Naive thymus-derived CD4-positive, alpha-beta T cell (primary cell): Measurements from ENCODE around the gene MADD. TPM values are rescaled to one million over a fixed set of nuclear protein-coding genes. Genes with fewer than 3 reads are reported as not detected.

Experiments
- ATAC-seq: fragments of 150-1000 bp; cut with Tn5 transposase; 2 replicates; pipeline ENCODE4 v1.10.0; 2021; ENCODE audit warnings: mild to moderate bottlenecking, moderate library complexity
- CTCF ChIA-PET: fragments of 350-600 bp; sonication (Branson Sonifier 250); formaldehyde crosslinking; loops from one replicate; lab custom pipeline; 2021; ENCODE audit warnings: antibody characterized with exemption; lab: Charles Lee
- POLR2A ChIA-PET: fragments of 350-600 bp; sonication (Branson Sonifier 250); formaldehyde crosslinking; loops from one replicate; lab custom pipeline; 2021; ENCODE audit warnings: antibody characterized with exemption, inconsistent platforms; lab: Charles Lee
- DNase-seq, 9 donors: peaks; one replicate each; pipeline versions ENCODE4 v3.0.0 to v3.0.0-alpha.2; 2020 to 2022; ENCODE audit warnings: mixed read lengths in 1 of 9
- H3K27ac ChIP-seq: one replicate; pipeline ENCODE4 v1.7.0; 2013; ENCODE audit warnings: mild to moderate bottlenecking, low read depth, low read length, moderate library complexity
- H3K27me3 ChIP-seq, 2 donors: one replicate each; pipeline ENCODE4 v1.7.0; 2013; ENCODE audit warnings: low read length in 2 of 2, mild to moderate bottlenecking in 2 of 2, moderate library complexity in 2 of 2; ENCODE audit not compliant: control insufficient read depth in 2 of 2, insufficient read depth in 2 of 2
- H3K36me3 ChIP-seq, 3 experiments: 1 replicate in 2 of 3; 2 replicates in 1 of 3; pipeline ENCODE4 v1.7.0; 2013; ENCODE audit warnings: low read length in 3 of 3, mild to moderate bottlenecking in 3 of 3, moderate library complexity in 1 of 3; ENCODE audit not compliant: insufficient read depth in 3 of 3, control insufficient read depth in 2 of 3
- H3K4me1 ChIP-seq, 2 donors: one replicate each; pipeline ENCODE4 v1.7.0; 2013; ENCODE audit warnings: low read length in 2 of 2, mild to moderate bottlenecking in 2 of 2, moderate library complexity in 1 of 2; ENCODE audit not compliant: control insufficient read depth in 2 of 2, insufficient read depth in 2 of 2
- H3K4me3 ChIP-seq: 2 replicates; pipeline ENCODE4 v1.7.0; 2013; ENCODE audit warnings: mild to moderate bottlenecking, low read length
- H3K9me3 ChIP-seq, 3 experiments: 1 replicate in 2 of 3; 2 replicates in 1 of 3; pipeline ENCODE4 v1.7.0; 2013; ENCODE audit warnings: low read length in 3 of 3; ENCODE audit not compliant: control insufficient read depth in 2 of 3
- H3K27ac Mint-ChIP-seq, 9 donors: one replicate each; pipeline ENCODE4 v1.8.0; 2020 to 2022; ENCODE audit warnings: mixed read lengths in 9 of 9, mild to moderate bottlenecking in 8 of 9, moderate library complexity in 5 of 9, inconsistent platforms in 2 of 9
- H3K27me3 Mint-ChIP-seq, 5 donors: one replicate each; pipeline ENCODE4 v1.8.0; 2021 to 2022; ENCODE audit warnings: mixed read lengths in 5 of 5, mild to moderate bottlenecking in 1 of 5
- H3K36me3 Mint-ChIP-seq, 5 donors: one replicate each; pipeline ENCODE4 v1.8.0; 2020 to 2022; ENCODE audit warnings: mixed read lengths in 5 of 5, mild to moderate bottlenecking in 3 of 5, inconsistent platforms in 1 of 5
- H3K4me1 Mint-ChIP-seq, 7 donors: one replicate each; pipeline ENCODE4 v1.8.0; 2020 to 2022; ENCODE audit warnings: mixed read lengths in 7 of 7, mild to moderate bottlenecking in 3 of 7, inconsistent platforms in 1 of 7
- H3K4me3 Mint-ChIP-seq, 10 donors: one replicate each; pipeline ENCODE4 v1.8.0; 2020 to 2022; ENCODE audit warnings: mild to moderate bottlenecking in 10 of 10, mixed read lengths in 10 of 10, moderate library complexity in 6 of 10, inconsistent platforms in 2 of 10
- H3K9me3 Mint-ChIP-seq, 11 donors: one replicate each; pipeline ENCODE4 v1.8.0; 2020 to 2022; ENCODE audit warnings: mixed read lengths in 11 of 11, mild to moderate bottlenecking in 4 of 11, inconsistent platforms in 1 of 11, moderate library complexity in 1 of 11
- intact Hi-C, 2 donors: fragments of 100-400 bp; cut with micrococcal nuclease; formaldehyde crosslinking; loops; one replicate each; pipeline ENCODE4 v1.15.1; 2023
- polyA plus RNA-seq, 2 donors: library from polyadenylated mRNA; unstranded; fragments of 300-500 nt; fragmentation: Illumina TruSeq; gene quantifications; one replicate each; pipeline ENCODE4 v1.2.3, GENCODE V29; 2021
- total RNA-seq, 6 experiments: library from RNA in 5 of 6; stranded (reverse) in 5 of 6; gene quantifications; 1 replicate in 5 of 6; 2 replicates in 1 of 6; pipeline ENCODE4 v1.2.3 and lab custom pipeline; 2021 to 2026

MADD gene
- total and polyA plus RNA-seq, 7 experiments from 2014 or later: 18.7 to 150 (median 117) TPM

DNA sequence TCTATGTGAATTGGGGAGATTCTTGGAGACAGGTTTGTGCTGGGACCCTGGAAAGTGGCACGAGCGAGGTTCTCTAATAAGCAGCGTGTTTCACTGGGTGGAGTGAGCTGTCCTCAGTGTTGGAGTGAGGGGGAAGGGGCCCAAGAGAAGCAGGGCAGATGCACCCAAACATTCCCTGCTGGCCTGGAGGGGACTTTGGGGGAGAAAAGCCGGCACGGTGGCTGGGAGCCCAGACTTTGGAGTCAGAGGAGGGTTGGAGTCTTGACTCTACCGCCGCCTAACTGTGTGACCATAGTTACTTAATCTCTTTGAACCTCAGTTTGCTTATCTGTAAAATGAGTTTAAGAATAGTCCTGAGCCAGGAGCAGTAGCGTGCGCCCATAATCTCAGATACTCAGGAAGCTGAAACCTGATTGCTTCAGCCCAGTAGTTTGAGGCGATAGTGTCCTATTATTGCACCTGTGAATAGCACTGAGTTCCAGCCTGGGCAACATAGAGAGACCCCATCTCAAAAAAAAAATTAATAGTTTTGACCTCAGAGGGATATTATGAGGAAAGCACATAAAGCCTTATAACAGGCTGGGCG is 11.5 kb upstream of the MADD start:
- H3K4me3 ChIP-seq: no peak overlapping the region
- ChIA-PET CTCF (interaction anchor here (1.0 to 2.0 kb wide), 5 partner anchors 10 to 80 kb away, joined by 3 to 15 read pairs (median 10); partner anchors contain the start of genes ACP2 and DDB2), POLR2A (interaction anchor here (0.6 to 2.8 kb wide), 7 partner anchors 10 to 146 kb away, joined by 3 to 20 read pairs (median 9); partner anchors contain the start of genes ACP2 and DDB2)
- Mint-ChIP-seq H3K27me3 (no peaks in the 10 kb centered on the region), H3K9me3 (no peaks in the 10 kb centered on the region), H3K27ac (peak overlapping the region in 2 of 9 donors; percentile 15 to 19), H3K4me3 (no peak overlapping the region), H3K4me1 (peaks cover 11 to 22% (median 18%) of the 10 kb centered on the region in 7 donors), H3K36me3 (no peaks in the 10 kb centered on the region)
- intact Hi-C loops: no loop called here
- ATAC-seq: no peak
- peaks cover 0 to 11% of the 10 kb centered on the region in 2 donors for H3K4me1 ChIP-seq
- no peak overlapping the region for H3K27ac ChIP-seq
- H3K36me3 ChIP-seq: no peaks in the 10 kb centered on the region
- H3K9me3 ChIP-seq: no peaks in the 10 kb centered on the region
- DNase-seq: no peak
- no peaks in the 10 kb centered on the region for H3K27me3 ChIP-seq

DNA sequence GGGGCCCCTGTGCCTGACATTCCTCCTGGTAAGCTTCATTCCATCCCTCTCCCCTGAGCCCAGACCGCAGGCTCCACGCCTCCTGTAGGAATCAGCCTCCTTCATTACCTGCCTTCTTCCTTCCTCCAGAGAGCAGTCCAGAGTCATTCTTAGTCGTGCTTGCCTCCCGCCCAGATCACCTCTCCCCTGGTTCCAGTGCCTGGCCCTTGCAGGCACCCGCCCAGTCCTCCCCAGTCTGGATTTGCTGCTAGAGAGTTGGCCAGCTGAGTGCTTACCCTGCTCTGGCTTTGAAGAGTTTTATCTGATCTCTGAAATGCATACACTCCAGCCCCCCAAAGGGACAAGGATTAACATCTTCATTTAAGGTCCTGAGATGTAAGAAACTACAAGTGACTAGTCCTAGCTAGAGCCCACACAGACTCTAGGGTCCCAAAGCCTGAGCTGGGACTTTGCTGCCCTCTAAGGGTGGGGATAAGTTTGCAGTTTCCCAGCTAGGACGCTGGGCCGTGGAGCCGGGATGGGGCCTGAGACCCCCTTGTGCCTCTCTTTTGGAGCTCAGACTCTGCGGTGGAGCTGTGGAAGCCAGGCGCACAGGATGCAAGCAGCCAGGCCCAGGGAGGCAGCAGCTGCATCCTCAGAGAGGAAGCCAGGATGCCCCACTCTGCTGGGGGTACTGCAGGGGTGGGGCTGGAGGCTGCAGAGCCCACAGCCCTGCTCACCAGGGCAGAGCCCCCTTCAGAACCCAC is 10.5 kb upstream of the MADD start:
- peaks cover 0 to 11% of the 10 kb centered on the region in 2 donors for H3K4me1 ChIP-seq
- H3K4me3 ChIP-seq: no peak overlapping the region
- H3K9me3 ChIP-seq: no peaks in the 10 kb centered on the region
- Mint-ChIP-seq H3K4me1 (peaks cover 11 to 28% (median 18%) of the 10 kb centered on the region in 7 donors), H3K27ac (peak overlapping the region in 1 of 9 donors; percentile 76), H3K36me3 (no peaks in the 10 kb centered on the region), H3K27me3 (no peaks in the 10 kb centered on the region), H3K4me3 (no peak overlapping the region), H3K9me3 (no peaks in the 10 kb centered on the region)
- no peak overlapping the region for H3K27ac ChIP-seq
- DNase-seq: peak in 5 of 9 donors; percentile 23 to 42 (median 29)
- intact Hi-C loops: loop anchor here (1.0 kb wide), 3 partner anchors 10 to 82 kb away; partner anchors contain the start of gene ACP2 (in 1 of the 2)
- peak; percentile 80 for ATAC-seq
- CTCF ChIA-PET: interaction anchor here (0.6 to 2.0 kb wide), 11 partner anchors 9 to 804 kb away, joined by 3 to 15 read pairs (median 4); partner anchors contain the start of genes ACP2 and DDB2
- H3K27me3 ChIP-seq: no peaks in the 10 kb centered on the region
- POLR2A ChIA-PET: interaction anchor here (0.6 to 2.8 kb wide), 9 partner anchors 9 to 506 kb away, joined by 3 to 20 read pairs (median 9); partner anchors contain the start of genes ACP2 and DDB2
- H3K36me3 ChIP-seq: no peaks in the 10 kb centered on the region

GRCh38 chr11:47260366-47260765 is 9.6 kb upstream of the MADD start:
- H3K9me3 Mint-ChIP-seq: no peaks in the 10 kb centered on the region
- DNase-seq (no peak), ATAC-seq (no peak)
- POLR2A ChIA-PET: interaction anchor here (1.6 to 2.8 kb wide), 3 partner anchors 8 to 13 kb away, joined by 9 to 20 read pairs (median 18); partner anchors contain the start of gene ACP2
- CTCF ChIA-PET: interaction anchor here (1.5 to 2.0 kb wide), 5 partner anchors 11 to 82 kb away, joined by 3 to 15 read pairs (median 10); partner anchors contain the start of genes ACP2 and DDB2
- Histone ChIP-seq H3K27ac (no peak overlapping the region), H3K4me1 (peaks cover 0 to 11% of the 10 kb centered on the region in 2 donors), H3K9me3 (no peaks in the 10 kb centered on the region), H3K36me3 (no peaks in the 10 kb centered on the region), H3K27me3 (no peaks in the 10 kb centered on the region), H3K4me3 (no peak overlapping the region)
- peak overlapping the region in 1 of 9 donors; percentile 65 for H3K27ac Mint-ChIP-seq
- peaks cover 9 to 26% (median 16%) of the 10 kb centered on the region in 7 donors for H3K4me1 Mint-ChIP-seq
- intact Hi-C loops: no loop called here
- no peak overlapping the region for H3K4me3 Mint-ChIP-seq
- H3K27me3 Mint-ChIP-seq: no peaks in the 10 kb centered on the region
- H3K36me3 Mint-ChIP-seq: peaks cover 0 to 3% (median 0%) of the 10 kb centered on the region in 5 donors

DNA sequence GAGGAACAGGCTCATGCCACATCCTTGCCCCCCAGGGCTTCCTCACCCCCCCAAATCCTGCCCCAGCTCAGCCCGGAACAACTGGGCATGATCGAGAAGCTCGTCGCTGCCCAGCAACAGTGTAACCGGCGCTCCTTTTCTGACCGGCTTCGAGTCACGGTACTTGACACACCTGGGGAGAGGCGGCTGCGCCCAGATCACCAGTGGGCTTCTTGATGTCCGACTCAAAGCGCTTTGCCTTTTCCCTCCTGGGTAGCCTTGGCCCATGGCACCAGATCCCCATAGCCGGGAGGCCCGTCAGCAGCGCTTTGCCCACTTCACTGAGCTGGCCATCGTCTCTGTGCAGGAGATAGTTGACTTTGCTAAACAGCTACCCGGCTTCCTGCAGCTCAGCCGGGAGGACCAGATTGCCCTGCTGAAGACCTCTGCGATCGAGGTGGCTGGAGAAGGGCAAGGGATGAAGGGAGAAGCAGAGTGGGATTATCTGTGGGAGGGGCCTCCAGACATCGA is 8.6 kb upstream of the MADD start:
- CTCF ChIA-PET: interaction anchor here (0.6 kb wide), 1 partner anchor 29 kb away, joined by 4 read pairs; no protein-coding TSS in a partner anchor
- Mint-ChIP-seq H3K4me3 (no peak overlapping the region), H3K4me1 (peaks cover 12 to 32% (median 18%) of the 10 kb centered on the region in 7 donors), H3K36me3 (peaks cover 0 to 4% (median 0%) of the 10 kb centered on the region in 5 donors), H3K27ac (no peak overlapping the region), H3K9me3 (no peaks in the 10 kb centered on the region), H3K27me3 (no peaks in the 10 kb centered on the region)
- Histone ChIP-seq H3K4me1 (peaks cover 0 to 15% of the 10 kb centered on the region in 2 donors), H3K36me3 (no peaks in the 10 kb centered on the region), H3K27me3 (no peaks in the 10 kb centered on the region), H3K4me3 (no peak overlapping the region), H3K27ac (no peak overlapping the region), H3K9me3 (no peaks in the 10 kb centered on the region)
- DNase-seq: no peak
- ATAC-seq: no peak
- intact Hi-C loops: no loop called here
- POLR2A ChIA-PET: interaction anchor here (0.7 kb wide), 1 partner anchor 12 kb away, joined by 3 read pairs; no protein-coding TSS in a partner anchor

DNA sequence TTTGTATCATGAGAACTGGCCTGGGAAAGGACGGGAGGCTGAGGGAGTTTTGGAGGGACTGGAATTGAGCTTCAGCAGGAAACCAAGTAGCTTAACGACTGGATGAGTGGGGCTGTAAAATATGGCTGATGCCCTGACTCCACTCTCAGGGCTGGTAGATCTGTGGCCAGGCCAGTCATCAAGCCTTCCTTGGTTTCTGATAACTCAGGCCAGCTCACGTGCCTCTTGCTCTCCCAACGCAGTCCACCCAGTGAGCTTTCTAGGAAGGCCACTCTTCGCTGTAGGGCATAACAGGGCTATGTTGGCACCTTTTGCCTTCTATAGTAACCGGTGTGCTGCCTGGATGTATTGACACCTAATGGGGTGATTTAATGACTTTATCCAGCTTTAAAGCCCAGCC is 5.8 kb upstream of the MADD start:
- H3K27me3 Mint-ChIP-seq: no peaks in the 10 kb centered on the region
- POLR2A ChIA-PET: interaction anchor here (0.8 to 6.8 kb wide), 5 partner anchors 9 to 49 kb away, joined by 3 to 48 read pairs (median 4); partner anchors contain the start of genes ACP2 and DDB2
- peak overlapping the region in 4 of 9 donors; percentile 28 to 82 (median 55) for H3K27ac Mint-ChIP-seq
- no peak for ATAC-seq
- Histone ChIP-seq H3K9me3 (no peaks in the 10 kb centered on the region), H3K27me3 (no peaks in the 10 kb centered on the region), H3K4me3 (no peak overlapping the region), H3K36me3 (no peaks in the 10 kb centered on the region), H3K4me1 (peaks cover 9 to 28% of the 10 kb centered on the region in 2 donors), H3K27ac (no peak overlapping the region)
- peaks cover 0 to 4% (median 0%) of the 10 kb centered on the region in 5 donors for H3K36me3 Mint-ChIP-seq
- no peak overlapping the region for H3K4me3 Mint-ChIP-seq
- intact Hi-C loops: no loop called here
- CTCF ChIA-PET: interaction anchor here (0.5 to 1.4 kb wide), 4 partner anchors 9 to 146 kb away, joined by 3 to 10 read pairs (median 4); partner anchors contain the start of gene ACP2
- DNase-seq: no peak
- peaks cover 22 to 43% (median 31%) of the 10 kb centered on the region in 7 donors for H3K4me1 Mint-ChIP-seq
- H3K9me3 Mint-ChIP-seq: no peaks in the 10 kb centered on the region

DNA sequence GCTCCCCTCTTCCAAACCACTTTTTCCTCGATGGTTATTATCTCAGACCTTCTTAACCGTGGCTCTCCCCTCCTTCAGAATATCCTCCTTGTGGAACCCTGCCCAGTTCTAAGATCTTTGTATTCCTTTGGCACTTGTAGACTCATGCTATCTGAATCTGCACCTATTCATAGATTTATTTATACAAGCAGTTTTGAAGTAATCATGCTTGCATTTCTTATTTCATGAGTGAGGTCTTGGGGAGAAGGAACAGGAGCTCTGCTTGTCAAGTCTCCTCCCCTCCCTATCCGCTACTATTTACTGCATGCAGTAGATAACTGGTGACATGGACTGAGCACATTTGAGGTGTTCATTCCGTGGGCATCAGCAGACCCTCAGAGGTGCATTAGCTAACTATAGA is 5.4 kb upstream of the MADD start:
- intact Hi-C loops: no loop called here
- ATAC-seq (no peak), DNase-seq (no peak)
- H3K4me3 ChIP-seq: no peak overlapping the region
- peaks cover 20 to 41% (median 28%) of the 10 kb centered on the region in 7 donors for H3K4me1 Mint-ChIP-seq
- H3K36me3 ChIP-seq: no peaks in the 10 kb centered on the region
- no peaks in the 10 kb centered on the region for H3K9me3 ChIP-seq
- ChIA-PET CTCF (interaction anchor here (0.5 to 1.4 kb wide), 4 partner anchors 9 to 146 kb away, joined by 3 to 10 read pairs (median 4); partner anchors contain the start of gene ACP2), POLR2A (interaction anchor here (0.8 to 6.8 kb wide), 4 partner anchors 11 to 49 kb away, joined by 3 to 48 read pairs (median 8); partner anchors contain the start of genes ACP2 and DDB2)
- no peaks in the 10 kb centered on the region for H3K27me3 ChIP-seq
- no peak overlapping the region for H3K4me3 Mint-ChIP-seq
- no peaks in the 10 kb centered on the region for H3K27me3 Mint-ChIP-seq
- no peak overlapping the region for H3K27ac ChIP-seq
- no peaks in the 10 kb centered on the region for H3K9me3 Mint-ChIP-seq
- peak overlapping the region in 7 of 9 donors; percentile 28 to 82 (median 74) for H3K27ac Mint-ChIP-seq
- H3K36me3 Mint-ChIP-seq: peaks cover 0 to 4% (median 0%) of the 10 kb centered on the region in 5 donors
- H3K4me1 ChIP-seq: peaks cover 10 to 27% of the 10 kb centered on the region in 2 donors
